ENCODE data around the gene IGSF5. TPM values are rescaled to one million over a fixed set of nuclear protein-coding genes. Genes with fewer than 3 reads are reported as not detected.

Gene IGSF5
- total RNA-seq, 1 donor from 2014 or later = 0.19 TPM

- DNase-seq (ENCODE audit: low read depth) = no peak
Measured at GRCh38 chr21:39812983-39813382, 68.0 kb downstream of the IGSF5 start.

- no peak for DNase-seq (ENCODE audit: low read depth)
Measured at GRCh38 chr21:39818557-39818956, 73.6 kb downstream of the IGSF5 start.

- no peak for DNase-seq (ENCODE audit: low read depth)
Measured at GRCh38 chr21:39822042-39822441, 77.1 kb downstream of the IGSF5 start.

GRCh38 chr21:39825250-39825649 lies 80.3 kb downstream of the IGSF5 start:
- DNase-seq (ENCODE audit: low read depth) = no peak

- DNase-seq (ENCODE audit: low read depth) = no peak
Measured at GRCh38 chr21:39834543-39834942, 89.6 kb downstream of the IGSF5 start.

GRCh38 chr21:39837861-39838359 lies 92.9 kb downstream of the IGSF5 start:
- no peak for DNase-seq (ENCODE audit: low read depth)

GRCh38 chr21:39840373-39841097 lies 95.6 kb downstream of the IGSF5 start:
- DNase-seq (ENCODE audit: low read depth) = no peak

- no peak for DNase-seq (ENCODE audit: low read depth)
Measured at GRCh38 chr21:39842741-39843459, 97.9 kb downstream of the IGSF5 start.

- DNase-seq (ENCODE audit: low read depth) = no peak
Measured at GRCh38 chr21:39843483-39843882, 98.5 kb downstream of the IGSF5 start.

- no peak for DNase-seq (ENCODE audit: low read depth)
Measured at GRCh38 chr21:39843916-39844315, 98.9 kb downstream of the IGSF5 start.

GRCh38 chr21:39845571-39846130 lies 100.7 kb downstream of the IGSF5 start:
- DNase-seq (ENCODE audit: low read depth) = no peak

- no peak for DNase-seq (ENCODE audit: low read depth)
Measured at GRCh38 chr21:39847877-39848276, 102.9 kb downstream of the IGSF5 start.

GRCh38 chr21:39849014-39849655 lies 104.2 kb downstream of the IGSF5 start:
- no peak for DNase-seq (ENCODE audit: low read depth)

GRCh38 chr21:39850333-39850732 lies 105.3 kb downstream of the IGSF5 start:
- DNase-seq (ENCODE audit: low read depth) = no peak

- no peak for DNase-seq (ENCODE audit: low read depth)
Measured at GRCh38 chr21:39851002-39851618, 106.1 kb downstream of the IGSF5 start.

Other genes starting within 250 kb of the IGSF5 start
- gene B3GALT5, start 132.2 kb upstream of the IGSF5 start, total RNA-seq = 0.73 and 1.0 TPM in 2 replicates
- gene PCP4, start 122.3 kb downstream of the IGSF5 start, total RNA-seq = not detected in 2 replicates

Data from myocyte (in vitro differentiated cells).